ENCODE results near the gene ZNF76.
"Not testable (repeated sequence)": the region's sequence is repeated elsewhere in the genome, so short reads cannot be mapped to it uniquely, and the experiment has no call there.

Gene ZNF76

GRCh38 chr6:35320031-35320410 lies 60.5 kb downstream of the ZNF76 start:
- Histone ChIP-seq H3K27ac (ENCODE audit: low read depth, low read length) (no peak overlapping the region), H3K4me3 (ENCODE audit: low read length) (no peak overlapping the region), H4K8ac (ENCODE audit: low read depth, low read length) (no peak overlapping the region), H3K4ac (ENCODE audit: low read depth, low read length) (no peak overlapping the region), H2BK120ac (ENCODE audit: low read depth, low read length) (no peak overlapping the region), H3K79me1 (ENCODE audit: low read length) (no peaks in the 10 kb centered on the region), H3K36me3 (ENCODE audit: control insufficient read depth, insufficient read depth, low read length) (no peaks in the 10 kb centered on the region), H3K23ac (ENCODE audit: low read length) (no peak overlapping the region), H2BK5ac (ENCODE audit: low read length) (no peak overlapping the region), H3K27me3 (ENCODE audit: insufficient read depth, low read length, poor library complexity) (peaks cover 2% of the 10 kb centered on the region), H3K79me2 (ENCODE audit: control insufficient read depth, insufficient read depth, low read length) (no peaks in the 10 kb centered on the region), H2BK15ac (replicated peaks; ENCODE audit: low read depth) (no peak overlapping the region), H3K18ac (ENCODE audit: low read length) (no peak overlapping the region), H3K56ac (ENCODE audit: low read length) (no peak overlapping the region), H4K5ac (ENCODE audit: low read length) (no peak overlapping the region), H3K4me1 (ENCODE audit: control insufficient read depth, low read depth, low read length) (no peaks in the 10 kb centered on the region), H2AK5ac (ENCODE audit: low read length) (no peak overlapping the region), H3K9ac (ENCODE audit: low read length) (no peak overlapping the region), H3K4me2 (ENCODE audit: low read length) (no peak overlapping the region)
- WGBS (ENCODE audit: extremely low coverage, insufficient coverage, low lambda C conversion rate): no CpG with 5 or more reads among the region's 2 CpGs
- DNase-seq: no peak

DNA sequence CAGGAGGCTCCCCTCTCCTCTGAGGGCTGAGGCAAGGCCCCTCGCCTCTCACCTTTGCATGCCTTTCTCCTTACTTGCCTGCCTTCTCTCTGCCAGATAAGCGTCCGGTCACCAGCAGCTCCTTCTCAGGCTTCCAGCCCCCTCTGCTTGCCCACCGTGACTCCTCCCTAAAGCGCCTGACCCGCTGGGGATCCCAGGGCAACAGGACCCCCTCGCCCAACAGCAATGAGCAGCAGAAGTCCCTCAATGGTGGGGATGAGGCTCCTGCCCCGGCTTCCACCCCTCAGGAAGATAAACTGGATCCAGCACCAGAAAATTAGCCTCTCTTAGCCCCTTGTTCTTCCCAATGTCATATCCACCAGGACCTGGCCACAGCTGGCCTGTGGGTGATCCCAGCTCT lies 61.6 kb downstream of the ZNF76 start:
- no peaks in the 10 kb centered on the region for H3K79me2 ChIP-seq (ENCODE audit: control insufficient read depth, insufficient read depth, low read length)

GRCh38 chr6:35327349-35328027 lies 68.0 kb downstream of the ZNF76 start:
- no peak overlapping the region for H3K18ac ChIP-seq (ENCODE audit: low read length)
- no peaks in the 10 kb centered on the region for H3K79me2 ChIP-seq (ENCODE audit: control insufficient read depth, insufficient read depth, low read length)
- H3K23ac ChIP-seq (ENCODE audit: low read length): no peak overlapping the region
- H3K9ac ChIP-seq (ENCODE audit: low read length): no peak overlapping the region
- no peak overlapping the region for H2BK5ac ChIP-seq (ENCODE audit: low read length)
- WGBS (ENCODE audit: extremely low coverage, insufficient coverage, low lambda C conversion rate): no CpG with 5 or more reads among the region's 7 CpGs
- no peak overlapping the region for H3K56ac ChIP-seq (ENCODE audit: low read length)
- H3K4ac ChIP-seq (ENCODE audit: low read depth, low read length): no peak overlapping the region
- no peak overlapping the region for H4K5ac ChIP-seq (ENCODE audit: low read length)
- no peak overlapping the region for H3K4me2 ChIP-seq (ENCODE audit: low read length)
- H2BK120ac ChIP-seq (ENCODE audit: low read depth, low read length): no peak overlapping the region
- no peaks in the 10 kb centered on the region for H3K79me1 ChIP-seq (ENCODE audit: low read length)
- no peak overlapping the region for H3K4me3 ChIP-seq (ENCODE audit: low read length)
- no peaks in the 10 kb centered on the region for H3K27me3 ChIP-seq (ENCODE audit: insufficient read depth, low read length, poor library complexity)
- no peaks in the 10 kb centered on the region for H3K36me3 ChIP-seq (ENCODE audit: control insufficient read depth, insufficient read depth, low read length)
- DNase-seq: peak; percentile 76
- no peaks in the 10 kb centered on the region for H3K4me1 ChIP-seq (ENCODE audit: control insufficient read depth, low read depth, low read length)
- no peak overlapping the region for H2AK5ac ChIP-seq (ENCODE audit: low read length)
- no peak overlapping the region for H4K8ac ChIP-seq (ENCODE audit: low read depth, low read length)
- H2BK15ac ChIP-seq (replicated peaks; ENCODE audit: low read depth): no peak overlapping the region
- H3K27ac ChIP-seq (ENCODE audit: low read depth, low read length): no peak overlapping the region

More for the DNA sequence above, 61.6 kb downstream of the ZNF76 start:
- H3K4ac ChIP-seq (ENCODE audit: low read depth, low read length): no peak overlapping the region
- no peaks in the 10 kb centered on the region for H3K79me1 ChIP-seq (ENCODE audit: low read length)
- H3K4me1 ChIP-seq (ENCODE audit: control insufficient read depth, low read depth, low read length): no peaks in the 10 kb centered on the region
- H3K56ac ChIP-seq (ENCODE audit: low read length): no peak overlapping the region
- H3K36me3 ChIP-seq (ENCODE audit: control insufficient read depth, insufficient read depth, low read length): no peaks in the 10 kb centered on the region
- no peak overlapping the region for H2BK120ac ChIP-seq (ENCODE audit: low read depth, low read length)
- no peak overlapping the region for H2BK15ac ChIP-seq (replicated peaks; ENCODE audit: low read depth)
- no peak overlapping the region for H3K27ac ChIP-seq (ENCODE audit: low read depth, low read length)
- no peak overlapping the region for H4K8ac ChIP-seq (ENCODE audit: low read depth, low read length)
- H4K5ac ChIP-seq (ENCODE audit: low read length): no peak overlapping the region
- H3K23ac ChIP-seq (ENCODE audit: low read length): no peak overlapping the region
- whole genome bisulfite sequencing (ENCODE audit: extremely low coverage, insufficient coverage, low lambda C conversion rate): no CpG with 5 or more reads among the region's 8 CpGs
- no peak overlapping the region for H2AK5ac ChIP-seq (ENCODE audit: low read length)
- no peak overlapping the region for H3K4me3 ChIP-seq (ENCODE audit: low read length)
- no peak for DNase-seq
- no peak overlapping the region for H2BK5ac ChIP-seq (ENCODE audit: low read length)
- H3K27me3 ChIP-seq (ENCODE audit: insufficient read depth, low read length, poor library complexity): peaks cover 2% of the 10 kb centered on the region
- H3K18ac ChIP-seq (ENCODE audit: low read length): no peak overlapping the region
- no peak overlapping the region for H3K9ac ChIP-seq (ENCODE audit: low read length)
- H3K4me2 ChIP-seq (ENCODE audit: low read length): no peak overlapping the region

DNA sequence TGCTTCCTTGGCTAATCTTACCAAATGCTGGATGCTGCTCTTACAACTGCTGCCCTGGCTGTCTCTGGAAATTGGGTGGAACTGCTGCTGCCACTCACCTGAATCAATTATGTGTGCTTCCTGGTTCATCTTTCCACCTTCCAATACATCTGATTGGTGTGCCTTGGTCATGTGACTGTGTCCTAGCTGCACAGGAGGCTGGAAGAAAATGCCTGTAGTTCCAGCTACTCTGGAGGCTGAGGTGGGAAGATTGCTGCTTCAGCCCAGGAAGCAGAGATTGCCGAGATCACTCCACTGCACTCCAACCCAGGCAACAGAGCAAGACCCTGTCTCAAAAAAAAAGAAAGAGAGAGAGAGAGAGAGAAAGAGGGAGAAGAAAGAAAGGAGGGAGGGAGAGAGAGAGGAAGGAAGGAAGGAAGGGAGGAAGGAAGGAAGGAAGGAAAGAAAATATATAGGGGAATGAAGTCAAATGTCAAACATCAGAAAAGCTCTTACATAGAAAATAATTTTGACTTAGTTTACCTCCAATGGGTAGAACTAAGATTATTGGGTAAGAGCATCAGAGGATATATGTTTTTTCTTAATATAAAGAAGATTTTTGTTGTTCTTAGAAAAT lies 68.7 kb downstream of the ZNF76 start:
- no peak overlapping the region for H2AK5ac ChIP-seq (ENCODE audit: low read length)
- no peak overlapping the region for H3K23ac ChIP-seq (ENCODE audit: low read length)
- no peak overlapping the region for H3K4me3 ChIP-seq (ENCODE audit: low read length)
- no peak overlapping the region for H3K56ac ChIP-seq (ENCODE audit: low read length)
- no peak overlapping the region for H4K5ac ChIP-seq (ENCODE audit: low read length)
- no peak for DNase-seq
- no peaks in the 10 kb centered on the region for H3K79me1 ChIP-seq (ENCODE audit: low read length)
- H2BK120ac ChIP-seq (ENCODE audit: low read depth, low read length): no peak overlapping the region
- H3K9ac ChIP-seq (ENCODE audit: low read length): no peak overlapping the region
- H4K8ac ChIP-seq (ENCODE audit: low read depth, low read length): no peak overlapping the region
- H3K27me3 ChIP-seq (ENCODE audit: insufficient read depth, low read length, poor library complexity): no peaks in the 10 kb centered on the region
- no CpG with 5 or more reads among the region's 1 CpG for WGBS (ENCODE audit: extremely low coverage, insufficient coverage, low lambda C conversion rate)
- H2BK15ac ChIP-seq (replicated peaks; ENCODE audit: low read depth): no peak overlapping the region
- H3K4ac ChIP-seq (ENCODE audit: low read depth, low read length): no peak overlapping the region
- no peak overlapping the region for H3K27ac ChIP-seq (ENCODE audit: low read depth, low read length)
- H2BK5ac ChIP-seq (ENCODE audit: low read length): no peak overlapping the region
- no peaks in the 10 kb centered on the region for H3K79me2 ChIP-seq (ENCODE audit: control insufficient read depth, insufficient read depth, low read length)
- no peak overlapping the region for H3K4me2 ChIP-seq (ENCODE audit: low read length)
- H3K36me3 ChIP-seq (ENCODE audit: control insufficient read depth, insufficient read depth, low read length): no peaks in the 10 kb centered on the region
- no peak overlapping the region for H3K18ac ChIP-seq (ENCODE audit: low read length)
- H3K4me1 ChIP-seq (ENCODE audit: control insufficient read depth, low read depth, low read length): no peaks in the 10 kb centered on the region

DNA sequence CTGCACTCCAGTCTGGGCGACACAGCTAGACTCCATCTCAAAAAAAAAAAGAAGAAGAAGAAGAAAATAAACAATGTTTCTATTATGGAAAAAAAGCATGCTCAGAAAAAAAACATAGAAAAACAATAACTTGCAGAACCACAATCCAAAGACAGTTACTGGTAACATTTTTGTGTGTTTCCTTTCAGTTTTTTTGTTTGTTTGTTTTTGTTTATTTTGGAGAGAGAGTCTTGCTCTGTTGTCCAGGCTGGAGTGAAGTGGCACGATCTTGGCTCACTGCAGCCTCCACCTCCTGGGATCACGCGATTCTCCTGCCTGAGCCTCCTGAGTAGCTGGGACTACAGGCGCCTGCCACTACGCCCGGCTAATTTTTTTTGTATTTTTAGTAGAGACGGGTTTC lies 69.4 kb downstream of the ZNF76 start:
- H3K4me2 ChIP-seq (ENCODE audit: low read length); H3K4me3 ChIP-seq (ENCODE audit: low read length); H3K4ac ChIP-seq (ENCODE audit: low read depth, low read length); H3K79me1 ChIP-seq (ENCODE audit: low read length); H3K79me2 ChIP-seq (ENCODE audit: control insufficient read depth, insufficient read depth, low read length); H3K36me3 ChIP-seq (ENCODE audit: control insufficient read depth, insufficient read depth, low read length); H3K4me1 ChIP-seq (ENCODE audit: control insufficient read depth, low read depth, low read length); H3K9ac ChIP-seq (ENCODE audit: low read length); H3K56ac ChIP-seq (ENCODE audit: low read length); H3K27ac ChIP-seq (ENCODE audit: low read depth, low read length); H4K5ac ChIP-seq (ENCODE audit: low read length); H2BK15ac ChIP-seq (replicated peaks; ENCODE audit: low read depth); H2BK120ac ChIP-seq (ENCODE audit: low read depth, low read length); H3K27me3 ChIP-seq (ENCODE audit: insufficient read depth, low read length, poor library complexity); H3K23ac ChIP-seq (ENCODE audit: low read length); H3K18ac ChIP-seq (ENCODE audit: low read length); H2BK5ac ChIP-seq (ENCODE audit: low read length); DNase-seq; H4K8ac ChIP-seq (ENCODE audit: low read depth, low read length); H2AK5ac ChIP-seq (ENCODE audit: low read length): not testable (repeated sequence)
- no CpG with 5 or more reads among the region's 8 CpGs for WGBS (ENCODE audit: extremely low coverage, insufficient coverage, low lambda C conversion rate)
